Measurements from ENCODE around the gene MEOX2.

The MEOX2 gene

DNA sequence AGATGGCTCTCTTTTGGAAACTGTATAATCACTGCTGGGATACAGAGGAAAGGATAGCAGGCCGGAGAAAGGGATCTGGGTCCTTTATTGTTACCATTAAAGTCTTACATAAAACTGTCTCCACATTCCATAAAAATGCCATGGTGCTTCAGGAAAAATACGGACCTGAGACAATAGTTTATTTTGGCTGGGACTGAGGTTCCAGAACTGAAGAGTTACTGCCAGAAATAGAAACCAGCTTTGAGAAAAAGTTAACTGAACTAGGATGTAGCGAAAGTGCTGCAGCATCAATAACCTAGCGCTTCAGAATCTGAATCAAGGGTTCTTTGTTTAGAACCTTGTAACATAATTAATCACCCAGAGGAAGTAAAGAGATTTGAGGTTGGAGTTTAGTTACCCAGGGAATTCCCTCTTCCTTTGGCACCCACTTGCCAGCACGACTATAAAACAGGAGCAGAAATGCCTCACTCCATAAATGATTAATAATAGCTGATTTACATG is 38.0 kb downstream of the MEOX2 start:
- no peak for DNase-seq (ENCODE audit: low read depth)
- H3K4me3 ChIP-seq (ENCODE audit: low read length): no peak overlapping the region
- no peak for TF ChIP-seq CTCF (conservative IDR thresholded peaks at IDR 0.05; ENCODE audit: low read depth, low read length)

DNA sequence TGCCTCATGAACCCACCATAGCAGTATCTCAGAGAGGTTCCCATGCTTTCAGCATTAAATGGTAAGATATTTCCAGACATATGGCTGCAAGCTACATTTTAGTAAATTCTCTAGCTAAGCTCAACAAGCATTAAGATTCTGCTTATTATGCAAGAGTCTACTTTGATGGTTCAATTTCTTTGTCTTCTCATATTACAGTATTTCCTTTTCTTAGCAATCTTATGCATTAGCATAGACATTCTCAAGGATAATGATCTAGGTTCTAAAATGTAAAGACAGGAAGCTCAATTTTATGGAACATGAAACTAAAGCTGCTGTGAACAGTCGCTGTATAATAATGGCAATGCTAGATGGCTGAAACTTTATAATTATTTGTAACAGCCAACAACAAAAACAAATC is 39.2 kb downstream of the MEOX2 start:
- no peak for DNase-seq (ENCODE audit: low read depth)
- H3K4me3 ChIP-seq (ENCODE audit: low read length): no peak overlapping the region
- TF ChIP-seq CTCF (conservative IDR thresholded peaks at IDR 0.05; ENCODE audit: low read depth, low read length): no peak

DNA sequence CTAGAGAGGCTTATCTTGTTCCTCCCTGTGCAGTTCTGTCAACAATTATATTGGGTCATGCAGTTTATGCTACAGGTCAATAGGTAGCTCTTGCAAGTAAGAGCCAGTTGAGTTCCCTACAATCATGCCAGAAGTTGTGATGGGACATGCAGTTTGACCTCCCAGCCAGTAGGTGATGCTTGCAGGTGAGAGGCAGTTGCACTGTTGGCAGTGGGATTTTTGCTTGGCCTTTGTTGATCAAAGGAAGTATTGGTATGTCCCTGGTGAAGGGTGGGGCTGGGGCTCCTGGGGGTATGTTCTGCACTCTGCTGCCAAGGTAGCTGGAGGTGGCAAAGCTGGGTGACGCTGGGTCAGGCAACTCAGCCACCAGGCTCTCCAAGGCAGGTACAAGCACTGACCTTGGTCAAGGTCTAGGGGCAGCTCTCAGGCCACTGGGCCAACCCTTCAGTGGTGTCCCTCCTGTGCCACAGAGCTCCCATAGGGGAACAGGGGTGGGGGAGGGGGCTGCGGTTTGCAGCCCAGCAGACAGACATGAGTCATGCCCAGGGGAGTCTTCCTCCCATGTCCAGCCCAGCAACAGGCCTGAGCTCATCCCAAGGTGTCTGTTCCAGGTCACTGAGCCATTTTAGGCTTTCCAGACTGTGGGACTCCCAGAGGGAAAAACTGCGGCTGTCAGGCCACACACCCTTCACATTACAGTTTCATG is 43.3 kb downstream of the MEOX2 start:
- TF ChIP-seq CTCF (conservative IDR thresholded peaks at IDR 0.05; ENCODE audit: low read depth, low read length): no peak
- H3K4me3 ChIP-seq (ENCODE audit: low read length): no peak overlapping the region
- no peak for DNase-seq (ENCODE audit: low read depth)

GRCh38 chr7:15628876-15629275 is 57.6 kb downstream of the MEOX2 start:
- DNase-seq (ENCODE audit: low read depth): peak; percentile 21
- TF ChIP-seq CTCF (conservative IDR thresholded peaks at IDR 0.05; ENCODE audit: low read depth, low read length): no peak
- no peak overlapping the region for H3K4me3 ChIP-seq (ENCODE audit: low read length)

DNA sequence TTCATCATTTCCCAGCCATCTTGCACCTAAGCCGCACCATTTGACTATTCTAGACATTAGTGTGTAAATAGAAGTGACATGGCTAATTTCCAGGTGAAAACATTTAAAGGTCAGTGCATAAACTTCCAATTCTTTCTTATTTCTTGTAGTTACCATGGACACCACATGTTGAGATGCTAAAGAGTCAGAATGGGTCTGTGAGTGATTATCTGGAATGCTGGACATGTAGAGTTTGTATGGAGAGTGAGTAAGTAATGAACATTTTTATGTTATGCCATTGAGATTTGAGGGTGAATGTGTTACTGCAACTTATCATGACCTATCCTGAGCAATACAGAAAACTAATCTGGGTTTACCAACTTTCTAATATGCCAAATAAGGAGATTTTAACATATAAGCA is 60.4 kb downstream of the MEOX2 start:
- DNase-seq (ENCODE audit: low read depth): no peak
- TF ChIP-seq CTCF (conservative IDR thresholded peaks at IDR 0.05; ENCODE audit: low read depth, low read length): no peak
- H3K4me3 ChIP-seq (ENCODE audit: low read length): no peak overlapping the region

GRCh38 chr7:15625466-15625865 is 61.0 kb downstream of the MEOX2 start:
- TF ChIP-seq CTCF (conservative IDR thresholded peaks at IDR 0.05; ENCODE audit: low read depth, low read length): no peak
- no peak overlapping the region for H3K4me3 ChIP-seq (ENCODE audit: low read length)
- DNase-seq (ENCODE audit: low read depth): no peak

GRCh38 chr7:15621468-15621867 is 65.0 kb downstream of the MEOX2 start:
- no peak for TF ChIP-seq CTCF (conservative IDR thresholded peaks at IDR 0.05; ENCODE audit: low read depth, low read length)
- no peak overlapping the region for H3K4me3 ChIP-seq (ENCODE audit: low read length)
- DNase-seq (ENCODE audit: low read depth): no peak

Data from retinal pigment epithelial cell (primary cell).